ENCODE data around the gene BAG3.

GRCh38 chr10:119642556-119643111 is 8.5 kb upstream of the BAG3 start:
- TF ChIP-seq POLR2AphosphoS5 (IDR thresholded peaks at IDR 0.05; ENCODE audit: low read depth, low read length) (no peak), FOXP2 (optimal IDR thresholded peaks at IDR 0.05; ENCODE audit: borderline replicate concordance, extremely low read depth, extremely low read length, insufficient read depth) (no peak), REST (IDR thresholded peaks at IDR 0.05; ENCODE audit: insufficient read depth in 1 of 2, low read depth in 2 of 2, low read length in 2 of 2) (no peak), TAF1 (IDR thresholded peaks at IDR 0.05; ENCODE audit: borderline replicate concordance, insufficient read depth, low read length) (no peak)
